ENCODE data around the gene CXorf38.
A peak's percentile ranks its signal among the peaks of the same experiment; 100 is the strongest.
"Not testable (repeated sequence)": the region's sequence is repeated elsewhere in the genome, so short reads cannot be mapped to it uniquely, and the experiment has no call there.

CXorf38 gene

GRCh38 chrX:40632199-40632598 is 15.2 kb downstream of the CXorf38 start:
- H3K4me3 ChIP-seq (ENCODE audit: low read depth, low read length): no peak overlapping the region

- no peak overlapping the region for H3K4me3 ChIP-seq (ENCODE audit: low read depth, low read length)
These were observed 18.9 kb downstream of the CXorf38 start for GRCh38 chrX:40628506-40628905.

GRCh38 chrX:40625294-40625693 is 22.1 kb downstream of the CXorf38 start:
- H3K4me3 ChIP-seq (ENCODE audit: low read depth, low read length): no peak overlapping the region

- no peak overlapping the region for H3K4me3 ChIP-seq (ENCODE audit: low read depth, low read length)
These were observed 23.7 kb downstream of the CXorf38 start for GRCh38 chrX:40623665-40624064.

GRCh38 chrX:40623139-40623536 is 24.2 kb downstream of the CXorf38 start, which contains the start of gene MPC1L:
Gene MPC1L, plus strand, starts transcription at chrX:40623428. Its CDS starts 138 bp downstream, at chrX:40623566.
- no peak within 1 kb of the TSS for H3K4me3 ChIP-seq (ENCODE audit: low read depth, low read length)

GRCh38 chrX:40622479-40623138 is 24.8 kb downstream of the CXorf38 start:
- H3K4me3 ChIP-seq (ENCODE audit: low read depth, low read length): no peak overlapping the region

GRCh38 chrX:40617566-40617965 is 29.8 kb downstream of the CXorf38 start:
- no peak overlapping the region for H3K4me3 ChIP-seq (ENCODE audit: low read depth, low read length)

GRCh38 chrX:40615976-40616375 is 31.4 kb downstream of the CXorf38 start:
- no peak overlapping the region for H3K4me3 ChIP-seq (ENCODE audit: low read depth, low read length)

GRCh38 chrX:40612511-40612910 is 34.9 kb downstream of the CXorf38 start:
- no peak overlapping the region for H3K4me3 ChIP-seq (ENCODE audit: low read depth, low read length)

GRCh38 chrX:40607381-40607780 is 40.0 kb downstream of the CXorf38 start:
- H3K4me3 ChIP-seq (ENCODE audit: low read depth, low read length): no peak overlapping the region

GRCh38 chrX:40603446-40603845 is 43.9 kb downstream of the CXorf38 start:
- H3K4me3 ChIP-seq (ENCODE audit: low read depth, low read length): no peak overlapping the region

GRCh38 chrX:40589616-40590321 is 57.6 kb downstream of the CXorf38 start:
- not testable (repeated sequence) for H3K4me3 ChIP-seq (ENCODE audit: low read depth, low read length)

GRCh38 chrX:40587623-40588022 is 59.7 kb downstream of the CXorf38 start:
- H3K4me3 ChIP-seq (ENCODE audit: low read depth, low read length): not testable (repeated sequence)

- H3K4me3 ChIP-seq (ENCODE audit: low read depth, low read length): no peak overlapping the region
These were observed 64.5 kb downstream of the CXorf38 start for GRCh38 chrX:40582811-40583210.

GRCh38 chrX:40582178-40582577 is 65.2 kb downstream of the CXorf38 start:
- H3K4me3 ChIP-seq (ENCODE audit: low read depth, low read length): not testable (repeated sequence)

GRCh38 chrX:40581336-40581920 is 65.9 kb downstream of the CXorf38 start:
- peak overlapping the region; percentile 67 for H3K4me3 ChIP-seq (ENCODE audit: low read depth, low read length)

GRCh38 chrX:40580537-40581335 is 66.6 kb downstream of the CXorf38 start, which contains the start of gene ATP6AP2:
Gene ATP6AP2, plus strand, starts transcription at chrX:40580970. Its CDS starts 96 bp downstream, at chrX:40581066.
- peak within 1 kb of the TSS; percentile 67 for H3K4me3 ChIP-seq (ENCODE audit: low read depth, low read length)

- peak overlapping the region; percentile 67 for H3K4me3 ChIP-seq (ENCODE audit: low read depth, low read length)
These were observed 67.3 kb downstream of the CXorf38 start for GRCh38 chrX:40579900-40580536.

- H3K4me3 ChIP-seq (ENCODE audit: low read depth, low read length): no peak overlapping the region
These were observed 68.2 kb downstream of the CXorf38 start for GRCh38 chrX:40579141-40579540.

GRCh38 chrX:40578039-40578695 is 69.2 kb downstream of the CXorf38 start:
- H3K4me3 ChIP-seq (ENCODE audit: low read depth, low read length): no peak overlapping the region
